ENCODE results near the gene GTPBP3. TPM values are rescaled to one million over a fixed set of nuclear protein-coding genes. Genes with fewer than 3 reads are reported as not detected.

The GTPBP3 gene
- total RNA-seq, 2 experiments from 2014 or later: 21.2 to 24.0 TPM

DNA sequence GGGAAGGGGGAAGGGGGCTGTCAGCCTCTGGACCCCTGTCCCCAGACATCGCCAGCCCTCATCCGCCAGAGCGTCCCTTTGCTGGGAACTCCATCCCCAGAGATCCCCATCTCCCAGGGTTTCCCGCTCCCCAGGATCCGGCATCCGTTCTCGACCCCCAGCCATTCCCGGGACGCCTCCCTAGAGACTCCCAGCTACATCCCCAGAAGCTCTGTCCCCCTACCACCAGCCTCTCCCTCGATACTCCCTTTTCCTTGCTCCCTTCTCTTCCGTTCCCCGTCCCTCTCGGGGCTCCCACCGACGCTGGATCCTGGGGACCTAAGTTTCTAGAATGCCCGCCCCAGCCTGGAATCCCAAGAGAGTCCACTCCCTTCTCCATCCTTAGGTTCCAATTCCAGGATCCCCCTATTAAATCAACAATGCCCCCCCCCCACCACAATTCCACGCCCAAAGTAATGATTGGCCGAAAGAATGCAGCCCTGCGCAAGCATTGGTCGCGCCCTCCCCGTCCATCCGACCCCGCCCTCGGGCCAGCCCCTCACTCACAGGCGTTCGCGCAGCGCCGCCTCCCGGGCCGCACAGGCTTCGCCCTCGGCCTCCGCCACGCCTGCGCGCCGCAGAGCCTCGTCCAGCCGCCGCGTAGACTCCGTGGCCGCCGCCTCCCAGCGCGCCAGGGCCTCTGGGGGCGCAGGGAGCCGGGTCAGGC lies 53.5 kb downstream of the GTPBP3 start:
- H3K4me3 ChIP-seq (ENCODE audit: low read length): peak overlapping the region; percentile 74
- H3K27ac ChIP-seq (ENCODE audit: low read depth in 1 of 2, low read length in 2 of 2): no peak overlapping the region
- intact Hi-C loops (cut with DNase I, micrococcal nuclease): loop anchor here (1.0 to 5.0 kb wide), 3 partner anchors 45 to 99 kb away; no protein-coding TSS in a partner anchor
- H3K9me3 ChIP-seq (ENCODE audit: control insufficient read depth in 1 of 2, insufficient read depth in 1 of 2, low read length in 2 of 2): no peaks in the 10 kb centered on the region
- Mint-ChIP-seq H3K36me3 (ENCODE audit: low read depth) (no peaks in the 10 kb centered on the region), H3K4me3 (peak overlapping the region; percentile 93), H3K27ac (no peak overlapping the region), H3K4me1 (ENCODE audit: low read depth) (peaks cover 23% of the 10 kb centered on the region), H3K9me3 (no peaks in the 10 kb centered on the region), H3K27me3 (no peaks in the 10 kb centered on the region)
- ATAC-seq (ENCODE audit: poor library complexity) (peak; percentile 99), DNase-seq (peak; percentile 83 to 95 (median 87))
- H3K36me3 ChIP-seq (ENCODE audit: insufficient read depth, low read length): no peaks in the 10 kb centered on the region
- H3K27me3 ChIP-seq (ENCODE audit: control insufficient read depth in 1 of 2, insufficient read depth in 2 of 2, low read length in 2 of 2): no peaks in the 10 kb centered on the region
- ChIA-PET POLR2A (interaction anchor here (1.0 to 1.2 kb wide), 3 partner anchors 14 to 82 kb away, joined by 3 to 6 read pairs (median 4); partner anchors contain the start of genes BST2, DDA1 and MVB12A), CTCF (interaction anchor here (0.5 to 1.3 kb wide), 7 partner anchors 14 to 1550 kb away, joined by 3 to 8 read pairs (median 3); partner anchors contain the start of genes BABAM1, BST2, DDA1 and MVB12A)
- TF ChIP-seq, protein P1, sequence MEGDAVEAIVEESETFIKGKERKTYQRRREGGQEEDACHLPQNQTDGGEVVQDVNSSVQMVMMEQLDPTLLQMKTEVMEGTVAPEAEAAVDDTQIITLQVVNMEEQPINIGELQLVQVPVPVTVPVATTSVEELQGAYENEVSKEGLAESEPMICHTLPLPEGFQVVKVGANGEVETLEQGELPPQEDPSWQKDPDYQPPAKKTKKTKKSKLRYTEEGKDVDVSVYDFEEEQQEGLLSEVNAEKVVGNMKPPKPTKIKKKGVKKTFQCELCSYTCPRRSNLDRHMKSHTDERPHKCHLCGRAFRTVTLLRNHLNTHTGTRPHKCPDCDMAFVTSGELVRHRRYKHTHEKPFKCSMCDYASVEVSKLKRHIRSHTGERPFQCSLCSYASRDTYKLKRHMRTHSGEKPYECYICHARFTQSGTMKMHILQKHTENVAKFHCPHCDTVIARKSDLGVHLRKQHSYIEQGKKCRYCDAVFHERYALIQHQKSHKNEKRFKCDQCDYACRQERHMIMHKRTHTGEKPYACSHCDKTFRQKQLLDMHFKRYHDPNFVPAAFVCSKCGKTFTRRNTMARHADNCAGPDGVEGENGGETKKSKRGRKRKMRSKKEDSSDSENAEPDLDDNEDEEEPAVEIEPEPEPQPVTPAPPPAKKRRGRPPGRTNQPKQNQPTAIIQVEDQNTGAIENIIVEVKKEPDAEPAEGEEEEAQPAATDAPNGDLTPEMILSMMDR (IDR thresholded peaks at IDR 0.05): peak; percentile 67
- H3K4me1 ChIP-seq (ENCODE audit: insufficient read depth, low read length): peaks cover 32% of the 10 kb centered on the region

DNA sequence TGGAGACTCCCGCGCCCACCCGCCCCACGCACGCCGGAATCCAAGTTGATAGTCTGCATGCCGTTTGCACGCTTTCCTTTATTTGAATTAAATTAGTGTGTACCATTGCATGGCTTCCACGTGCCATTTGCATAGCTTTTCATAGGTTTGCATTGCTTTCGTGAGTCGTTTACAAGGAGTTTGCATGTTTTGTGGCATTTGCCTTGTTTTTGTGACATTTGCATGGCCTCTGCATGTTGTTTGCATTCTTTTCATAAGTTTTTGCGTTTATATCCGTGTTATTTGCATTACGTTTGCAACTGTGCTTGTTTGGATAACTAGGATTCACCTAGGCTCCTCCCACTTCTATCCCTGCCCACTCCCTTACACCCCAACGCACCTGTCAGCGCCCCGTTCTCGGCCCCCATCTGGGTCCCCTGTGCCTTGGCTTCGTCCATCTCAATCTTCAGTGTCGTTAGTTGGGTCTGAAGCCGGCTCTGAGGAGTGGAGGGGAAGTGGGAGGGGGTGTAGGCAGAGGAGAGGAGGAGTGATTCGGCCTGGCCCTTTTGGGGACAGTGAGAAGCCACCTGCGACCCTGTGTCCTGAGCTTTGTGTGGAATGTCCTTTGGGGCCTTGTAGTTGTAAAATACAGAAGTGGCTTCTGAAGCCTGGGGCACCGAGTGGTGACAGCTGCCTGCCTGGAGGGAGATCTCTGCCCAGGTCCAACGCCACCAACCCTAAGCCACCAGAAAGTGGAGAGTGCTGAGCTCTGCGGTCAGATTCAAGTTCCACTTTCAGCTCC lies 54.2 kb downstream of the GTPBP3 start:
- POLR2A ChIA-PET: interaction anchor here (0.5 to 1.2 kb wide), 4 partner anchors 11 to 82 kb away, joined by 3 to 6 read pairs (median 3); partner anchors contain the start of genes BST2 and DDA1
- no peak overlapping the region for H3K27ac ChIP-seq (ENCODE audit: low read depth in 1 of 2, low read length in 2 of 2)
- ATAC-seq (ENCODE audit: poor library complexity) (no peak), DNase-seq (peak in 2 of 14 experiments; percentile 31 to 43)
- H3K4me3 ChIP-seq (ENCODE audit: low read length): peak overlapping the region; percentile 53
- H3K9me3 Mint-ChIP-seq: no peaks in the 10 kb centered on the region
- peak overlapping the region; percentile 93 for H3K4me3 Mint-ChIP-seq
- CTCF ChIA-PET: interaction anchor here (0.6 to 1.3 kb wide), 8 partner anchors 14 to 371 kb away, joined by 3 to 8 read pairs (median 4); partner anchors contain the start of genes BABAM1, BST2, DDA1 and MVB12A
- H3K4me1 Mint-ChIP-seq (ENCODE audit: low read depth): peaks cover 23% of the 10 kb centered on the region
- no peaks in the 10 kb centered on the region for H3K9me3 ChIP-seq (ENCODE audit: control insufficient read depth in 1 of 2, insufficient read depth in 1 of 2, low read length in 2 of 2)
- no peaks in the 10 kb centered on the region for H3K36me3 ChIP-seq (ENCODE audit: insufficient read depth, low read length)
- TF ChIP-seq, protein P1 (IDR thresholded peaks at IDR 0.05): peak; percentile 32
- H3K36me3 Mint-ChIP-seq (ENCODE audit: low read depth): no peaks in the 10 kb centered on the region
- no peak overlapping the region for H3K27ac Mint-ChIP-seq
- peaks cover 32% of the 10 kb centered on the region for H3K4me1 ChIP-seq (ENCODE audit: insufficient read depth, low read length)
- H3K27me3 Mint-ChIP-seq: no peaks in the 10 kb centered on the region
- intact Hi-C loops (cut with DNase I, micrococcal nuclease): loop anchor here (1.0 to 5.0 kb wide), 3 partner anchors 45 to 99 kb away; no protein-coding TSS in a partner anchor
- H3K27me3 ChIP-seq (ENCODE audit: control insufficient read depth in 1 of 2, insufficient read depth in 2 of 2, low read length in 2 of 2): no peaks in the 10 kb centered on the region

Other genes with a start within 250 kb of the GTPBP3 start
- 10 to 100 TPM; 23.1 to 24.3 TPM for gene USE1, start 122.2 kb upstream of the GTPBP3 start, total RNA-seq
- gene OCEL1, start 111.3 kb upstream of the GTPBP3 start, total RNA-seq: 10 to 100 TPM; 20.5 to 22.2 TPM
- gene NR2F6, start 91.6 kb upstream of the GTPBP3 start, total RNA-seq: 1 to 10 TPM in 1 of 2 experiments, under 1 TPM in 1; 0.74 to 1.1 TPM
- gene USHBP1, start 72.8 kb upstream of the GTPBP3 start, total RNA-seq: not detected
- 10 to 100 TPM; 56.2 to 63.5 TPM for gene BABAM1, start 70.1 kb upstream of the GTPBP3 start, total RNA-seq
- gene ANKLE1, start 55.7 kb upstream of the GTPBP3 start, total RNA-seq: 1 to 10 TPM in 1 of 2 experiments, under 1 TPM in 1; 0.85 to 1.9 TPM
- 1 to 10 TPM; 4.4 to 4.6 TPM for gene ABHD8, start 34.1 kb upstream of the GTPBP3 start, total RNA-seq
- gene MRPL34, start 31.7 kb upstream of the GTPBP3 start, total RNA-seq: 10 to 100 TPM; 28.4 to 28.7 TPM
- 10 to 100 TPM; 41.4 to 43.4 TPM for gene DDA1, start 28.0 kb upstream of the GTPBP3 start, total RNA-seq
- gene ANO8, start 2.7 kb upstream of the GTPBP3 start, total RNA-seq: 10 to 100 TPM; 15.3 TPM
- not detected for gene PLVAP, start 39.8 kb downstream of the GTPBP3 start, total RNA-seq
- not detected for gene CCDC194, start 56.6 kb downstream of the GTPBP3 start, total RNA-seq
- gene BST2, start 68.1 kb downstream of the GTPBP3 start, total RNA-seq: 10 to 100 TPM; 16.1 to 16.8 TPM
- 10 to 100 TPM in 1 of 2 experiments, 1 to 10 TPM in 1; 9.8 to 10.7 TPM for gene MVB12A, start 82.5 kb downstream of the GTPBP3 start, total RNA-seq
- gene TMEM221, start 111.1 kb downstream of the GTPBP3 start, total RNA-seq: not detected
- gene NXNL1, start 123.4 kb downstream of the GTPBP3 start, total RNA-seq: not detected
- 1 to 10 TPM; 3.0 TPM for gene SLC27A1, start 133.0 kb downstream of the GTPBP3 start, total RNA-seq
- 10 to 100 TPM; 41.5 to 44.6 TPM for gene PGLS, start 174.1 kb downstream of the GTPBP3 start, total RNA-seq
- gene COLGALT1, start 218.1 kb downstream of the GTPBP3 start, total RNA-seq: 10 to 100 TPM; 30.3 to 30.6 TPM